Heart left ventricle (tissue), 16 donors: Measurements from ENCODE around the gene ASMTL. TPM values are rescaled to one million over a fixed set of nuclear protein-coding genes. Genes with fewer than 3 reads are reported as not detected.
"Not testable (repeated sequence)": the region's sequence is repeated elsewhere in the genome, so short reads cannot be mapped to it uniquely, and the experiment has no call there.

ENCODE experiments used
- ATAC-seq, 4 donors: fragments of 200-7000 bp; cut with Tn5 transposase; one replicate each; pipeline ENCODE4 v1.9.1; 2020 to 2022; ENCODE audit warnings: moderate library complexity in 4 of 4, mild to moderate bottlenecking in 3 of 4, moderate number of reproducible peaks in 1 of 4
- DNase-seq, 5 donors: peaks; one replicate each; pipeline ENCODE4 v3.0.0-alpha.2; 2020
- H3K27ac ChIP-seq, 12 donors: fragments of 200-600 bp; sonication (generic) in 4 of 12; one replicate each; pipeline versions ENCODE4 v1.5.0 to v1.8.0; 2016 to 2022; ENCODE audit warnings: mild to moderate bottlenecking in 2 of 12
- H3K27me3 ChIP-seq, 9 donors: fragments of 200-600 bp; sonication (generic) in 2 of 9; one replicate each; pipeline versions ENCODE4 v1.5.1 to v1.8.0; 2016 to 2022; ENCODE audit warnings: mild to moderate bottlenecking in 3 of 9
- H3K36me3 ChIP-seq, 9 donors: fragments of 200-600 bp; sonication (generic) in 2 of 9; one replicate each; pipeline versions ENCODE4 v1.5.0 to v1.8.0; 2018 to 2022; ENCODE audit warnings: mild to moderate bottlenecking in 2 of 9
- H3K4me1 ChIP-seq, 12 donors: fragments of 200-600 bp; sonication (generic) in 4 of 12; one replicate each; pipeline versions ENCODE4 v1.5.0 to v1.8.0; 2016 to 2022; ENCODE audit warnings: mild to moderate bottlenecking in 3 of 12
- H3K4me3 ChIP-seq, 12 donors: fragments of 200-600 bp; sonication (generic) in 4 of 12; one replicate each; pipeline versions ENCODE4 v1.5.0 to v1.8.0; 2017 to 2022; ENCODE audit warnings: mild to moderate bottlenecking in 9 of 12, moderate library complexity in 4 of 12
- H3K9me3 ChIP-seq, 12 donors: fragments of 200-600 bp; sonication (generic) in 4 of 12; one replicate each; pipeline versions ENCODE4 v1.5.0 to v1.8.0; 2016 to 2022; ENCODE audit warnings: mild to moderate bottlenecking in 1 of 12
- POLR2A ChIP-seq, 2 donors: fragments of 450-650 bp; IDR thresholded peaks; one replicate each; pipeline ENCODE4 v1.6.1; 2017; ENCODE audit warnings: antibody characterized with exemption in 2 of 2, mild to moderate bottlenecking in 2 of 2, moderate library complexity in 2 of 2
- WGBS, 4 donors: extraction: QIAGEN DNeasy Blood & Tissue Kit in 2 of 4; methylation state at CpG; one replicate each; pipeline versions ENCODE4 v1.1.5 to v1.1.7; 2013 to 2018; 5-methylcytosine and 5-hydroxymethylcytosine counted together
- intact Hi-C, 10 donors: fragments of 100-400 bp; cut with DNase I; formaldehyde crosslinking; loops; one replicate each; pipeline versions ENCODE4 v1.11.1 to v1.14.2; 2022
- polyA plus RNA-seq, 2 donors: library from polyadenylated mRNA; stranded (reverse); fragments of 200-250 nt; gene quantifications; one replicate each; pipeline ENCODE4 v1.2.3, GENCODE V29; 2013
- total RNA-seq, 9 donors: library from RNA; depleted of rRNA in 2 of 9; stranded (reverse); fragments of >200 nt in 2 of 9; fragmentation: NEBNext Ultra II Directional in 3 of 9; extraction: Animal tissue kit (Norgen Biotek cat#: 25700) in 3 of 9; gene quantifications; one replicate each; pipeline versions ENCODE4 v1.1.0 to v1.2.4, GENCODE V29; 2016 to 2023
- TF ChIP-seq, protein P1 (sequence below), 12 donors: fragments of 200-600 bp; sonication (generic) in 4 of 12; IDR thresholded peaks; one replicate each; pipeline versions ENCODE4 v1.5.0 to v1.8.0; 2018 to 2022; ENCODE audit warnings: antibody characterized with exemption in 12 of 12, mild to moderate bottlenecking in 5 of 12
- donor health status: ischemic (EF 13 %, LVEDD 7.1; RV severe dilation, severe dysfunction).
- donor health status: healthy with polysubstance abuse.
- donor health status: DM: no; HTN: yes; CAD: no.
- donor health status: DM: no; HTN: no; CAD: no.
- donor health status: ischemic (EF 25% LVEDD 6.9; RV normal size, moderate dysfunction).
- donor health status: ischemic (EF 25% LVEDD 5.7; RV mildly dilated, moderate dysfunction).
- donor health status: healthy.
- donor health status: DM: yes; HTN: yes; CAD: no.
- donor health status: ischemic (EF 35%, LVEDD 5.7; RV mildly dilated, moderate dysfunction).
- donor health status: nonischemic (EF 11% LVEDD 7.7; RV severe dilation, severe dysfunction).
- donor health status: DM: yes; HTN: yes; CAD: no.
- donor health status: PGD.
- donor health status: ischemic (EF 29% LVEDD 5.4; RV normal size, mild dysfunction).
- donor health status: nonischemic (EF 23%, LVEDD 6.1; RV moderate dilation, normal function).

The ASMTL gene
- total and polyA plus RNA-seq, 11 donors, result 20.2 to 44.6 (median 29.1) TPM

DNA sequence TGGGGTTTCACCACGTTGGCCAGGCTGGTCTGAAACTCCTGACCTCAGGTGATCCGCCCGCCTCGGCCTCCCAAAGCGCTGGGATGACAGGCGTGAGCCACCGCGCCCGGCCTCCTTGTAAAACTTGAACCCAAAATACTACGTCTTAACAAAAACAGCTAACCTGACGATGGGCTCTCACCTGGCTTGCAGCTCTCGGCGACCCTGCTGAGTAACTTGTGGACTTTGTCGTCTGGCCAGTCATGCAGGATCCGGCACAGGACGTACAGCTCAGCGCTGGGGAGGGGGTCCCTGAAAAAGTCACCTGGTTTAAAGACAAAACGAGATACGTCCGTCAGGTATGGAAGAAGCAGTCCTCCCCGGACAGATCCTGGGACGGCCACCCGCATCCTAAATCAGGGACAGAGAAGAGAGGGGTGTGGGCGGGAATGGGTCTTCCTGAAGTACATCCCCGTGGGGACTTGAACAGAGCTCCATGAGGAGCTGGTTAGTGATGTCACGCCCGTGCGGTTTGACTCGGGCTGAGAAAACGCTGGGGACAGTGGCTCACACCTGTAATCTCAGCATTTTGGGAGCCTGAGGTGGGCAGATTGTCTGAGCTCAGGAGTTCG is 40.1 kb downstream of the ASMTL start:
- TF ChIP-seq POLR2A (IDR thresholded peaks at IDR 0.05), result no peak
- TF ChIP-seq, protein P1, sequence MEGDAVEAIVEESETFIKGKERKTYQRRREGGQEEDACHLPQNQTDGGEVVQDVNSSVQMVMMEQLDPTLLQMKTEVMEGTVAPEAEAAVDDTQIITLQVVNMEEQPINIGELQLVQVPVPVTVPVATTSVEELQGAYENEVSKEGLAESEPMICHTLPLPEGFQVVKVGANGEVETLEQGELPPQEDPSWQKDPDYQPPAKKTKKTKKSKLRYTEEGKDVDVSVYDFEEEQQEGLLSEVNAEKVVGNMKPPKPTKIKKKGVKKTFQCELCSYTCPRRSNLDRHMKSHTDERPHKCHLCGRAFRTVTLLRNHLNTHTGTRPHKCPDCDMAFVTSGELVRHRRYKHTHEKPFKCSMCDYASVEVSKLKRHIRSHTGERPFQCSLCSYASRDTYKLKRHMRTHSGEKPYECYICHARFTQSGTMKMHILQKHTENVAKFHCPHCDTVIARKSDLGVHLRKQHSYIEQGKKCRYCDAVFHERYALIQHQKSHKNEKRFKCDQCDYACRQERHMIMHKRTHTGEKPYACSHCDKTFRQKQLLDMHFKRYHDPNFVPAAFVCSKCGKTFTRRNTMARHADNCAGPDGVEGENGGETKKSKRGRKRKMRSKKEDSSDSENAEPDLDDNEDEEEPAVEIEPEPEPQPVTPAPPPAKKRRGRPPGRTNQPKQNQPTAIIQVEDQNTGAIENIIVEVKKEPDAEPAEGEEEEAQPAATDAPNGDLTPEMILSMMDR (IDR thresholded peaks at IDR 0.05), result no peak
- ATAC-seq (no peak), DNase-seq (peak in 1 of 5 donors; percentile 48)
- whole genome bisulfite sequencing, 4 donors, result 84 to 96% (median 91%) methylated on average over 30 to 31 of the region's 31 CpGs
- Histone ChIP-seq H3K4me3 (no peak overlapping the region), H3K36me3 (peaks cover 0 to 47% (median 37%) of the 10 kb centered on the region in 9 donors), H3K27ac (no peak overlapping the region), H3K9me3 (no peaks in the 10 kb centered on the region), H3K4me1 (no peaks in the 10 kb centered on the region), H3K27me3 (no peaks in the 10 kb centered on the region)
- intact Hi-C loops, result no loop called here

DNA sequence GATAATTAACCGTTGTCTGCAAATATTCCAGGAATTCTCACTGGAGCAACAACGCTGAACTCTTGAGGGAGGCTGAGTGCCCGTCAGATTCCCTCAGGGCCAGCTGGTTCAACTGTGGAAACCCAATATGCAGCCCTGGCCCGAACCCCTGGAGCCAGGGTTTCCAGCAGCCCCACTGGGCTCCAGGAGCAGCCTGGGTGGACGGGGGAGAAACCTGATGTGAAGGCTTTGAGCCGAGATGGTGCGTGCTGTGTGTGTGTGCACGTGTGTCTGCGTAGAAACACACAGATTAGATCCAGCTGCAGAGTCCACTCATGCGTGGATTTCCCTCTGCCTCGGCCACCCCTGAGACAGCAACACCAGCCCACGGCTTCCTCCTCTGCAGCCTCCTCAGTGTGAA is 41.4 kb downstream of the ASMTL start:
- no peaks in the 10 kb centered on the region for H3K27me3 ChIP-seq
- H3K4me3 ChIP-seq, result no peak overlapping the region
- intact Hi-C loops, result no loop called here
- H3K36me3 ChIP-seq, result peaks cover 0 to 59% (median 50%) of the 10 kb centered on the region in 9 donors
- whole genome bisulfite sequencing, 4 donors, result 69 to 77% (median 73%) methylated on average over 10 to 12 of the region's 12 CpGs
- H3K27ac ChIP-seq, result no peak overlapping the region
- peak in 2 of 4 donors; percentile 11 to 12 for ATAC-seq
- TF ChIP-seq, protein P1 (IDR thresholded peaks at IDR 0.05), result no peak
- no peak for TF ChIP-seq POLR2A (IDR thresholded peaks at IDR 0.05)
- H3K9me3 ChIP-seq, result no peaks in the 10 kb centered on the region
- peak in 1 of 5 donors; percentile 25 for DNase-seq
- H3K4me1 ChIP-seq, result no peaks in the 10 kb centered on the region

DNA sequence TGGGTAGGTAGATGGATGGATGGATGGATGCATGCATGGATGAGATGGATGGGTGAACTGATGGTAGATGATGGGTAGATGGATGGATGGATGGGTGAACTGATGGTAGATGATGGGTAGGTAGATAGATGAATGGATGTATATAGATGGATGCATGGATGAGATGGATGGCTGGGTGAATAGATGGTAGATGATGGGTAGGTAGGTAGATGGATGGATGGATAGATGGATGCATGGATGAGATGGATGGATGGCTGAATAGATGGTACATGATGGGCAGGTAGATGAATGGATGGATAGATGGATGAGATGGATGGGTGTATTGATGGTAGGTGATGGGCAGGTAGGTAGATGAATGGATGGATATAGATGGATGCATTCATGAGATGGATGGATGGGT is 45.7 kb downstream of the ASMTL start:
- ATAC-seq (no peak), DNase-seq (no peak)
- H3K4me1 ChIP-seq, result no peaks in the 10 kb centered on the region
- H3K27me3 ChIP-seq, result no peaks in the 10 kb centered on the region
- H3K9me3 ChIP-seq, result no peaks in the 10 kb centered on the region
- H3K27ac ChIP-seq, result no peak overlapping the region
- no peak overlapping the region for H3K4me3 ChIP-seq
- H3K36me3 ChIP-seq, result peaks cover 0 to 64% (median 58%) of the 10 kb centered on the region in 9 donors
- TF ChIP-seq, protein P1 (IDR thresholded peaks at IDR 0.05), result no peak
- TF ChIP-seq POLR2A (IDR thresholded peaks at IDR 0.05), result no peak
- intact Hi-C loops, result no loop called here

DNA sequence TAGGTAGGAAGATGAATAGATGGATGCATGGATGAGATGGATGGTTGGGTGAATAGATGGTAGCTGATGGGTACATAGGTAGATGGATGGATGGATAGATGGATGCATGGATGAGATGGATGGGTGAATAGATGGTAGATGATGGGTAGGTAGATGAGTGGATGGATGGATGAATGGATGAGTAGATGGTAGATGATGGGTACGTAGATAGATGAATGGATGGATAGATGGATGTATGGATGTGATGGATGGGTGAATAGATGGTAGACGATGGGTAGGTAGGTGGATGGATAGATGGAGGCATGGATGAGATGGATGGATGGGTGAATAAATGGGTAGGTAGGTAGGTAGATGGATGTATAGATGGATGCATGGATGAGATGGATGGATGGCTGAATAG is 46.9 kb downstream of the ASMTL start:
- ATAC-seq, intact Hi-C loops, H3K9me3 ChIP-seq, H3K27ac ChIP-seq, H3K4me1 ChIP-seq, H3K4me3 ChIP-seq, H3K27me3 ChIP-seq, DNase-seq: not testable (repeated sequence)
- peaks cover 0 to 67% (median 58%) of the 10 kb centered on the region in 9 donors for H3K36me3 ChIP-seq
- WGBS, 4 donors, result 93 to 98% (median 95%) methylated on average over 2 of the region's 2 CpGs

DNA sequence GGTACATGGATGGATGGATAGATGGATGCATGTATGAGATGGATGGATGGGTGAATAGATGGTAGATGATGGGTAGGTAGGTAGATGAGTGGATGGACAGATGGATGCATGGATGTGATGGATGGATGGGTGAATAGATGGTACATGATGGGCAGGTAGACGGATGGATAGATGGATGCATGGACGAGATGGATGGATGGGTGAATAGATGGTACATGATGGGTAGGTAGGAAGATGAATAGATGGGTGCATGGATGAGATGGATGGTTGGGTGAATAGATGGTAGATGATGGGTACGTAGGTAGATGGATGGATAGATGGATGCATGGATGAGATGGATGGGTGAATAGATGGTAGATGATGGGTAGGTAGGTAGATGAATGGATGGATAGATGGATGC is 48.8 kb downstream of the ASMTL start:
- H3K9me3 ChIP-seq, H3K27me3 ChIP-seq, H3K4me3 ChIP-seq, intact Hi-C loops, DNase-seq, ATAC-seq, H3K27ac ChIP-seq, H3K4me1 ChIP-seq: not testable (repeated sequence)
- 91 to 98% (median 95%) methylated on average over 3 of the region's 3 CpGs for WGBS, 4 donors
- peaks cover 0 to 79% (median 62%) of the 10 kb centered on the region in 9 donors for H3K36me3 ChIP-seq
